ENCODE results near the gene MASP2. TPM values are rescaled to one million over a fixed set of nuclear protein-coding genes. Genes with fewer than 3 reads are reported as not detected.
"Not testable (repeated sequence)": the region's sequence is repeated elsewhere in the genome, so short reads cannot be mapped to it uniquely, and the experiment has no call there.

MASP2 gene
- polyA plus RNA-seq, 2 of the 4 experiments (the other 2 are of a cell fraction) = 0.08 TPM; not detected in 1

GRCh38 chr1:11042995-11043874, 3.8 kb downstream of the MASP2 start:
- H3K27ac ChIP-seq = no peak overlapping the region
- DNase-seq (ENCODE audit: low read depth in 1 of 2, low spot score in 1 of 2) (no peak), ATAC-seq (peak; percentile 15 to 21; a peak in 3 of 6 replicates), FAIRE-seq (no peak)
- H3K4me3 ChIP-seq = no peak overlapping the region
- ChIA-PET CTCF (interaction anchor here (1.6 kb wide), 1 partner anchor 602 kb away, joined by 4 read pairs; no protein-coding TSS in a partner anchor), POLR2A (no interaction called here)
- H3K4me2 ChIP-seq = no peak overlapping the region
- no peaks in the 10 kb centered on the region for H3K9me3 ChIP-seq
- TF ChIP-seq RFX5 (IDR thresholded peaks at IDR 0.05) (no peak), JUNB (IDR thresholded peaks at IDR 0.05) (no peak), RCOR1 (IDR thresholded peaks at IDR 0.05; ENCODE audit: low read depth, low read length) (no peak), FOSB (CRISPR knock-in tag; IDR thresholded peaks at IDR 0.05) (no peak), GATA3 (IDR thresholded peaks at IDR 0.05; ENCODE audit: borderline replicate concordance) (no peak), JUN (IDR thresholded peaks at IDR 0.05) (no peak), POLR2AphosphoS2 (conservative IDR thresholded peaks at IDR 0.05; ENCODE audit: low read length) (no peak), PHF8 (IDR thresholded peaks at IDR 0.05; ENCODE audit: borderline replicate concordance, low read depth) (no peak), TFCP2L1 (CRISPR knock-in tag; IDR thresholded peaks at IDR 0.05) (no peak), HOXB13 (CRISPR knock-in tag; IDR thresholded peaks at IDR 0.05; ENCODE audit: low read depth) (no peak)
- WGBS (ENCODE audit: missing lambda C conversion rate) = 60% methylated on average over 7 of the region's 19 CpGs
- no peaks in the 10 kb centered on the region for H3K4me1 ChIP-seq

GRCh38 chr1:11042065-11042464, 5.0 kb downstream of the MASP2 start:
- DNase-seq (ENCODE audit: low read depth in 1 of 2, low spot score in 1 of 2) (no peak), FAIRE-seq (no peak), ATAC-seq (no peak)
- TF ChIP-seq ESRRA (IDR thresholded peaks at IDR 0.05; ENCODE audit: borderline replicate concordance, low read length) = no peak
- no peak for TF ChIP-seq MAX (IDR thresholded peaks at IDR 0.05)
- TF ChIP-seq MYC (IDR thresholded peaks at IDR 0.05; ENCODE audit: borderline replicate concordance, low read length) = no peak
- no peak for TF ChIP-seq MAZ (IDR thresholded peaks at IDR 0.05; ENCODE audit: borderline replicate concordance, low read depth, low read length)
- Histone ChIP-seq H3K4me3 (no peak overlapping the region), H3K4me2 (no peak overlapping the region), H3K9me3 (no peaks in the 10 kb centered on the region), H3K27ac (no peak overlapping the region), H3K4me1 (no peaks in the 10 kb centered on the region)
- CTCF ChIA-PET = no interaction called here
- POLR2A ChIA-PET = no interaction called here
- 49% methylated on average over 3 of the region's 3 CpGs for WGBS (ENCODE audit: missing lambda C conversion rate)

DNA sequence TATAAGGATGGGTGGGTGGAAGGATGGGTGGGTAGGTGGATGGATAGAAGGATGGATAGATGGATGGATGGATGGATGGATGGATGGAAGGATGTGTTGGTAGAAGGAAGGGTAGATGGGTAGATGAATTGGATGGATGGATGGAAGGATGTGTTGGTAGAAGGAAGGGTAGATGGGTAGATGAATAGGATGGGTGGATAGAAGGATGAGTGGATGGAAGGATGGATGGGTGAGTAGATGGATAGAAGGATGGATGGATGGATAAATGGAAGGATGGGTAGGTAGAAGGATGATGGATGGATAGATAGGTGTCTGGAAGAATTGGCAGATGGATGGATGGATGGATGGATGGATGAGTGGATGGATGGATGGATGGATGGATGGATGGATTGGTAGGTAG, 6.0 kb downstream of the MASP2 start:
- ChIA-PET CTCF (interaction anchor here (1.4 kb wide), 1 partner anchor 20 kb away, joined by 3 read pairs; no protein-coding TSS in a partner anchor), POLR2A (no interaction called here)
- no peak overlapping the region for H3K27ac ChIP-seq
- no peaks in the 10 kb centered on the region for H3K9me3 ChIP-seq
- FAIRE-seq = no peak
- H3K4me2 ChIP-seq = no peak overlapping the region
- TF ChIP-seq PHF8 (IDR thresholded peaks at IDR 0.05; ENCODE audit: borderline replicate concordance, low read depth) = no peak
- TF ChIP-seq HOXA7 (CRISPR knock-in tag; IDR thresholded peaks at IDR 0.05) = no peak
- TF ChIP-seq, protein P1, sequence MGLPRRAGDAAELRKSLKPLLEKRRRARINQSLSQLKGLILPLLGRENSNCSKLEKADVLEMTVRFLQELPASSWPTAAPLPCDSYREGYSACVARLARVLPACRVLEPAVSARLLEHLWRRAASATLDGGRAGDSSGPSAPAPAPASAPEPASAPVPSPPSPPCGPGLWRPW (IDR thresholded peaks at IDR 0.05) = no peak
- TF ChIP-seq RCOR1 (IDR thresholded peaks at IDR 0.05; ENCODE audit: low read depth, low read length) = no peak
- DNase-seq (ENCODE audit: low read depth in 1 of 2, low spot score in 1 of 2) = no peak
- no peaks in the 10 kb centered on the region for H3K4me1 ChIP-seq
- no peak overlapping the region for H3K4me3 ChIP-seq
- ATAC-seq = no peak

DNA sequence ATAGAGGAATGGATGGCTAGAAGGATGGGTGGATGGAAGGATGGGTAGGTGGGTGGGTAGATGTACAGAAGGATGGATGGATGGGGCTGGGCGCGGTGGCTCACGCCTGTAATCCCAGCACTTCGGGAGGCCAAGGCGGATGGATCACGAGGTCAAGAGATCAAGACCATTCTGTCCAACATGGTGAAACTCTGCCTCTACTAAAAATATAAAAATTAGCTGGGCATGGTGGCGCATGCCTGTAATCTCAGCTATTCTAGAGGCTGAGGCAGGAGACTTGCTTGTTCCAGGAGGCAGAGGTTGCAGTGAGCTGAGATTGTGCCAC, 7.0 kb downstream of the MASP2 start:
- DNase-seq (ENCODE audit: low read depth in 1 of 2, low spot score in 1 of 2); FAIRE-seq; H3K4me1 ChIP-seq; H3K9me3 ChIP-seq; H3K27ac ChIP-seq; H3K4me2 ChIP-seq; ATAC-seq; H3K4me3 ChIP-seq; POLR2A ChIA-PET: not testable (repeated sequence)
- 61% methylated on average over 7 of the region's 7 CpGs for WGBS (ENCODE audit: missing lambda C conversion rate)
- CTCF ChIA-PET = interaction anchor here (0.7 kb wide), 1 partner anchor 20 kb away, joined by 3 read pairs; the partner anchor contains the start of gene SRM

All from A549 (cell line).